Measurements from ENCODE around the gene EFCAB5. TPM values are rescaled to one million over a fixed set of nuclear protein-coding genes. Genes with fewer than 3 reads are reported as not detected.

Gene EFCAB5
- total and polyA plus RNA-seq, 2 of the 8 experiments (the other 6 are each of a cell fraction or from before 2014, with no cell fraction given), result 0.05 to 0.34 TPM

GRCh38 chr17:29906969-29907368, 34.5 kb upstream of the EFCAB5 start:
- Histone ChIP-seq H3K36me3 (ENCODE audit: control insufficient read depth in 2 of 4, insufficient read depth in 4 of 4, low read length in 3 of 4) (no peaks in the 10 kb centered on the region), H3K27me3 (replicated peaks in 1 of 4; ENCODE audit: control insufficient read depth in 3 of 4, extremely low read depth in 1 of 4, insufficient read depth in 3 of 4, low read length in 3 of 4) (no peaks in the 10 kb centered on the region), H3K27ac (ENCODE audit: low read depth, low read length) (no peak overlapping the region), H2AFZ (ENCODE audit: low read length) (no peak overlapping the region), H3K9ac (replicated peaks in 1 of 4; ENCODE audit: extremely low read depth in 1 of 4, low read depth in 3 of 4, low read length in 3 of 4) (no peak overlapping the region), H2BK20ac (ENCODE audit: low read length) (no peak overlapping the region), H3K79me2 (ENCODE audit: control insufficient read depth in 1 of 2, insufficient read depth in 2 of 2, low read length in 2 of 2) (peaks cover 0 to 6% of the 10 kb centered on the region in 2 experiments; a peak in 1 of 4 replicates), H3K56ac (replicated peaks; ENCODE audit: insufficient read length, low read depth, low read length) (no peak overlapping the region), H2AK5ac (ENCODE audit: low read depth, low read length) (no peak overlapping the region), H4K8ac (ENCODE audit: extremely low read depth, insufficient read depth, low read length) (no peak overlapping the region), H4K91ac (replicated peaks; ENCODE audit: insufficient read length, low read length) (no peak overlapping the region), H3K79me1 (ENCODE audit: low read depth, low read length) (no peaks in the 10 kb centered on the region), H4K20me1 (replicated peaks in 1 of 2; ENCODE audit: control insufficient read depth in 1 of 2, insufficient read depth in 2 of 2, low read length in 2 of 2) (no peaks in the 10 kb centered on the region), H3K4me1 (replicated peaks in 1 of 4; ENCODE audit: control insufficient read depth in 3 of 4, insufficient read depth in 4 of 4, low read length in 3 of 4) (no peaks in the 10 kb centered on the region), H4K5ac (ENCODE audit: insufficient read length, low read depth, low read length) (no peak overlapping the region), H3K4ac (replicated peaks; ENCODE audit: insufficient read length, low read depth, low read length) (no peak overlapping the region), H2BK15ac (ENCODE audit: low read length) (no peak overlapping the region), H2BK5ac (ENCODE audit: low read depth, low read length) (no peak overlapping the region), H3K23ac (ENCODE audit: insufficient read length) (no peak overlapping the region), H3K9me3 (ENCODE audit: insufficient read depth in 2 of 2, low read depth in 1 of 2, low read length in 1 of 2) (peaks cover 2 to 10% of the 10 kb centered on the region in 2 experiments; a peak in 3 of 4 replicates), H3K4me3 (ENCODE audit: extremely low read depth in 1 of 4, insufficient read depth in 2 of 4, low read depth in 3 of 4, low read length in 4 of 4) (no peak overlapping the region), H3K18ac (ENCODE audit: extremely low read depth, low read length) (no peak overlapping the region), H2BK120ac (replicated peaks; ENCODE audit: low read depth, low read length) (no peak overlapping the region), H3K14ac (ENCODE audit: insufficient read length) (no peak overlapping the region), H2BK12ac (ENCODE audit: low read depth, low read length) (no peak overlapping the region), H3K4me2 (ENCODE audit: insufficient read depth in 1 of 2, low read depth in 2 of 2, low read length in 2 of 2) (no peak overlapping the region), H3K23me2 (ENCODE audit: low read depth, low read length) (no peaks in the 10 kb centered on the region)
- DNase-seq (ENCODE audit: low read depth in 1 of 2, low spot score in 2 of 2) (no peak), FAIRE-seq (no peak)
- ChIA-PET POLR2A (ENCODE audit: partially characterized antibody) (no interaction called here), CTCF (ENCODE audit: partially characterized antibody) (no interaction called here)
- TF ChIP-seq SIRT6 (IDR thresholded peaks at IDR 0.05; ENCODE audit: low read length) (no peak), GTF2F1 (IDR thresholded peaks at IDR 0.05; ENCODE audit: borderline replicate concordance, low read depth, low read length) (no peak), ASH2L (IDR thresholded peaks at IDR 0.05; ENCODE audit: low read length) (no peak), ZNF274 (IDR thresholded peaks at IDR 0.05; ENCODE audit: borderline replicate concordance, extremely low read depth, low read length) (no peak), POLR2A (IDR thresholded peaks at IDR 0.05; ENCODE audit: control extremely low read depth in 1 of 2, low read depth in 2 of 2, low read length in 2 of 2) (no peak), EP300 (IDR thresholded peaks at IDR 0.05; ENCODE audit: borderline replicate concordance in 1 of 2, low read depth in 2 of 2, low read length in 2 of 2) (no peak), EZH2 (IDR thresholded peaks at IDR 0.05; ENCODE audit: low read depth, low read length, severe bottlenecking) (no peak), POU5F1 (IDR thresholded peaks at IDR 0.05; ENCODE audit: low read depth, low read length) (no peak), KDM4A (IDR thresholded peaks at IDR 0.05; ENCODE audit: low read depth, low read length, severe bottlenecking) (no peak)
- WGBS, 2 experiments (ENCODE audit: extremely low coverage in 1 of 2, insufficient coverage in 1 of 2, insufficient read length in 1 of 2, insufficient replicate concordance in 2 of 2, low coverage in 1 of 2, low lambda C conversion rate in 2 of 2, missing lambda C conversion rate in 1 of 2), result 98% methylated on average over 2 of the region's 2 CpGs; no CpG with 5 or more reads in 1 of the 2 experiments
